Measurements from ENCODE around the gene CCDC87.
"Not testable (repeated sequence)": the region's sequence is repeated elsewhere in the genome, so short reads cannot be mapped to it uniquely, and the experiment has no call there.

CCDC87 gene

DNA sequence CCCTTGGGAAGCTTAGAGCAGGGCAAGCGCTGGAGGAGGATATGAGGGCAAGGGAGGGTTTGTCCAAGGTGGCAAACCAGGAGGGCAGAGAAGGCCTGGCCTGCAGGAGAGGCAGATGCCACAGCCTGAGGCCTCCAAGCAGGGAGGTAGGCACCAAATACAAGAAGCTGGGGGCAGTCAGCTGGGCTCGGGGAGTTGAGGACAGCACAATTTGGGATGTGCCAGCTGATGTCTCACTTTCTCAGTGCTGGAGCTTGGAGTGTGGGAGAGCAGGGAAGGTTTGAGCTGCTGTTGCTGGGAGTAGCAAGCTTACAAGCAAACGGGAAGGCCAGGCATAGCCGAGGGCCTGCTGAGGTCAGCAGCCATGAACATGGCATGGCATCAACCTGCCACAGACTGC is 51.0 kb downstream of the CCDC87 start:
- no peak overlapping the region for H3K4me3 ChIP-seq (ENCODE audit: low read depth, low read length)
- no peak for DNase-seq (ENCODE audit: low read depth)
- no peak for TF ChIP-seq CTCF (conservative IDR thresholded peaks at IDR 0.05; ENCODE audit: low read depth, low read length)

GRCh38 chr11:66540598-66540997 is 52.3 kb downstream of the CCDC87 start:
- not testable (repeated sequence) for H3K4me3 ChIP-seq (ENCODE audit: low read depth, low read length); DNase-seq (ENCODE audit: low read depth)

Measured in choroid plexus epithelial cell (primary cell).